HUES48 (cell line): ENCODE results near the gene CASP9.
A peak's percentile ranks its signal among the peaks of the same experiment; 100 is the strongest.

ENCODE experiments used
- H3K27ac ChIP-seq: one replicate; pipeline ENCODE4 v1.7.0; 2013; ENCODE audit warnings: low read depth, low read length, inconsistent platforms
- H3K27me3 ChIP-seq: 2 replicates; pipeline ENCODE4 v1.6.1; 2013; ENCODE audit warnings: mild to moderate bottlenecking, low read length; ENCODE audit not compliant: control insufficient read depth, insufficient read depth
- H3K36me3 ChIP-seq: 2 replicates; pipeline ENCODE4 v1.6.1; 2013; ENCODE audit warnings: low read length; ENCODE audit not compliant: control insufficient read depth, insufficient read depth
- H3K4me1 ChIP-seq: 2 replicates; pipeline ENCODE4 v1.6.1; 2013; ENCODE audit warnings: mild to moderate bottlenecking, low read length; ENCODE audit not compliant: control insufficient read depth, insufficient read depth
- H3K4me3 ChIP-seq: 2 replicates; pipeline ENCODE4 v1.5.1; 2013; ENCODE audit warnings: mild to moderate bottlenecking, low read depth, low read length
- H3K9ac ChIP-seq: 2 replicates; pipeline ENCODE4 v1.6.1; 2013; ENCODE audit warnings: mild to moderate bottlenecking, low read depth, low read length, moderate library complexity
- H3K9me3 ChIP-seq: 2 replicates; pipeline ENCODE4 v1.6.1; 2013; ENCODE audit warnings: low read length; ENCODE audit not compliant: control insufficient read depth, insufficient read depth

Gene CASP9

DNA sequence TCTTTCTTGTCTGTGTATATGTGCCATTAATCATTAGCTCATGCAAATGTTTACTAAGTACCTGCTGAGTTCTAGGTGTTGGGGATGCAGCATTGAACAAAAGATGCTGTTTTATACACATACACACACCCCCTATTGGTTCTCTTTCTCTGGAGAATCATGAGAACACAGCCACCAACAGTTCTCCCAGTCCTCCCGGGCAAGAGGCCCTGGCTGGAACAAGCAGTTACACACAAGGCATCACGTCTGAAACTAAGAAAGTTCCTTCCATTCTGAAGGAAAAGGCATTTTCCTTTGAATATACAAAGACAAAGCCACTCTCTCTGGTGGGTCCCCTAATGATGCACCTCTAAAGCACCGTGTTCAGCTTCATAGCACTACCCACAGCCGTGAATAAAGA lies 10.8 kb downstream of the CASP9 start:
- no peaks in the 10 kb centered on the region for H3K9me3 ChIP-seq
- H3K36me3 ChIP-seq: peaks cover 44% of the 10 kb centered on the region
- no peak overlapping the region for H3K9ac ChIP-seq
- H3K4me3 ChIP-seq: no peak overlapping the region
- peaks cover 11% of the 10 kb centered on the region for H3K4me1 ChIP-seq
- H3K27ac ChIP-seq: no peak overlapping the region
- H3K27me3 ChIP-seq: no peaks in the 10 kb centered on the region

DNA sequence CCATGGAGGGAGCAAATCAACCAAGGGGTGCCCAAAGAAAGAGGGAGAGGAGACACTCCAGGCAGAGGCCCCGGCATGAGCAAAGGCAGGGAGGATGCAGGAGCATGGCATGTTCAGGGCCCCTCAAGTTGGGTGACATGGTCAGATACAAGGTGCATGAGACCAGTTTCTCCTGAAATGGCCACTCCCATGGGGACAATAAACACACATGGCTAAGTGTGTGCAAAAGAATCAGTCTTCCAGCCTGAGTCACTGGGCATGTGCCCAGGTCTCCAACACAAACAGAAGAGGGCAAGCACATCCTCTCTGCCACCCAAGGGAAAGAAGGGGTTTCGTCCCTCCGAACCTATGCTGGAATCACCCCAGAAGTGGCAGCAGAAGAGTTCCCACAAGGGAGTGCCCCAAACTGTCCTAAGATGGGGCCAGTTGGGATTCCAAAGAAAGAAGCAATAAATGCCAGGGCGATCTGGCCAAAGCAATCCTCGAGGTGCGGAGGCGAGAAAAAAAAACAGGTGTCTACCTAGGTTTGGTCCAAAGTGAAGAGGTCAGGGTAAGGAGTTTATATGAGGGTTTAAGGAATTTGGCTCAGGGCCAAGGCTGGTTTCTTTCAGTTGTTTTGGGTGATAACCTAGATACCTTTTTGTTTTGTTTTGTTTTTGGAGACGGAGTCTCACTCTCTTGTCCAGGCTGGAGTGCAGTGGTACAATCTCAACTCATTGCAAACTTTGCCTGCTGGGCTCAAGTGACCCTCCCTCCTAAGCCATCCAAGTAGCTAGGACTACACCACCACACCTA lies 13.2 kb downstream of the CASP9 start:
- Histone ChIP-seq H3K9me3 (no peaks in the 10 kb centered on the region), H3K9ac (no peak overlapping the region), H3K4me3 (no peak overlapping the region), H3K27ac (no peak overlapping the region), H3K36me3 (peaks cover 32% of the 10 kb centered on the region), H3K27me3 (no peaks in the 10 kb centered on the region), H3K4me1 (peaks cover 24% of the 10 kb centered on the region)

DNA sequence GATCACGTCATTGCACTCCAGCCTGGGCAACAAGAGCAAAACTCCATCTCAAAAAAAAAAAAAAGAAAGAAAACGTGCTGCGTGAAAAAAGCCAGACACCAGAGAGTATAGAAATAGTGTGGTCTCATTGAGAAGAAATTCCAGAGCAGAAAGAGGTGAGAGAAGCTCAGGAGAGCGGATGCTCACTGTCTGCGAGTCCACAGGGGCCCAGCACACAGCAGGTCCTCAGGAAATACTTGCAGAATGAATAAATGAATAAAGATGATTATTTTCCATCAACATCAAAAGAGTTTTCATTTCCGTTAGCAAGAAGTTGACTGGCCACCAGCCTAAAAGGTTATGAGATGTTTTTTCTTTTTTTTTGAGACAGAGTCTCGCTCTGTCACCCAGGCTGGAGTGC lies 14.4 kb downstream of the CASP9 start:
- Histone ChIP-seq H3K27me3 (no peaks in the 10 kb centered on the region), H3K27ac (no peak overlapping the region), H3K4me1 (peaks cover 24% of the 10 kb centered on the region), H3K9me3 (no peaks in the 10 kb centered on the region), H3K4me3 (no peak overlapping the region), H3K9ac (no peak overlapping the region), H3K36me3 (peaks cover 38% of the 10 kb centered on the region)

DNA sequence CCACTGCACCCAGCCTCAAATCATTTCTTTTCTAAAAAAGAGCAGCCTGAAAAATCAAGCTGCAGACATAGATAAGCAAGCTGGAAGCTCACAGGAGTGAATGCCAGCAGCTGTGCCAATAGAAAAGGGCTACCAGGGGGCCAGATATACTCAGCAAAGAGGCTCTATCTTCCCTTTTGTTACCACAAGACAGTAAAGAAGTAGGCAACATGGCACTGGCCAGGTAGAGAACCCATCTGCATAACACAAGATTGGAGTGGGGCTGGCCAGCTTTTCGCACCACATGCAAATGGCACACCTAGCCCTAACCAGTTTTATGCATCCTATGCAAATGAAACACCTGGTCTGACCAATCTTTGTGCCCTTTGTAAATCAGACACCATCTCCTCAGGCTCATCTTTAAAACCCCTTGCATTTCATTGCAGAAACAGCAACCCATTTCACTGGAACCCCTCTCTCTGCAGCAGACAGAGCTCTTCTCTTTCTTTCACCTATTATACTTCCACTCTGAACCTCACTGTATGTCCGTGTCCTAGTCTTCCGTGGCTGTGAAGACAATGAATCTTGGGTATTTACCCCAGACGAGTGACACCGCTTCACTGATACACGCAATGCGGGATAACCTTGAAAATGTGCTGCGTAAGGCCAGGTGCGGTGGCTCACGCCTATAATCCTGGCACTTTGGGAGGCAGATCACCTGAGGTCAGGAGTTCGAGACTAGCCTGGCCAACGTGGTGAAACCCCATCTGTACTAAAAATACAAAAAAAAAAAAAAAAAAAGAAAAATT lies 15.1 kb downstream of the CASP9 start:
- peaks cover 39% of the 10 kb centered on the region for H3K36me3 ChIP-seq
- H3K9me3 ChIP-seq: no peaks in the 10 kb centered on the region
- H3K4me1 ChIP-seq: peaks cover 24% of the 10 kb centered on the region
- peak overlapping the region; percentile 47; the same call in 1 of the 2 replicates for H3K9ac ChIP-seq
- H3K4me3 ChIP-seq: no peak overlapping the region
- peak overlapping the region; percentile 67 for H3K27ac ChIP-seq
- H3K27me3 ChIP-seq: no peaks in the 10 kb centered on the region

DNA sequence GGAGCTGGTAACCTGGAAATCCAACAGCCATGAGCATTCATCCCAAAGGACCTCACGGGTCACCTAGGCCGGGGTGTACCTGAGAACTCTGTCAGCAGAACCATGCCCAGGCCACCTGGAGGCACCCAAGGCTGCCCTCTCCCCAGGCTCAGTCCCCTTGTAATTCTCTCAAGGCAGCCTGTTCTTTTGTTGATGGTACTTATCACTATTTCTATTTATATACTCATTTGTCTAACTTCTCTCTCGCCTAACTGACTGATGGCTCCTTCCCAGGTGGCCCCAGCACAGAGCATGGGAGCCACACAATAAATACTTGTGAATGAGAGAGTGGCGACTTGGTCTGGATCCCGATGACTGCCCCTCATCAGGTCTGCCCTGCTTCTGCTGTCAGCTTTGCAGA lies 16.7 kb downstream of the CASP9 start:
- H3K4me1 ChIP-seq: peaks cover 24% of the 10 kb centered on the region
- peaks cover 35% of the 10 kb centered on the region for H3K36me3 ChIP-seq
- H3K27me3 ChIP-seq: no peaks in the 10 kb centered on the region
- H3K9me3 ChIP-seq: no peaks in the 10 kb centered on the region
- no peak overlapping the region for H3K4me3 ChIP-seq
- H3K9ac ChIP-seq: no peak overlapping the region
- H3K27ac ChIP-seq: no peak overlapping the region

DNA sequence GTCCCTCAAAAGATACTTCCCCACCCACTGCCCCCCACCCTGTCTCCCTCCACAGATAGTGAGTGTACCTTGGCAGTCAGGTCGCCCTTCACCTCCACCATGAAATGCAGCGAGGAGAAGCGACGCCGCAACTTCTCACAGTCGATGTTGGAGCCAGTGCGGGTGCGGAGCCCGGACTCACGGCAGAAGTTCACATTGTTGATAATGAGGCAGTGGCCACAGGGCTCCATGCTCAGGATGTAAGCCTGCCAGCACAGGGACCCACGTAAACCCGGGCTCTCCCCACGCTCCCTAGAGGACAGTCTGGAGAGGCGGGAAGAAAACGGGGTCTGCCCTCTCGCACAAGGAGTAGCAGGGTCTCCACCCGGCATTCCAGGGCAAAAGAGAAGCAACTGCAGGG lies 17.2 kb downstream of the CASP9 start:
- no peak overlapping the region for H3K9ac ChIP-seq
- peaks cover 30% of the 10 kb centered on the region for H3K36me3 ChIP-seq
- peaks cover 24% of the 10 kb centered on the region for H3K4me1 ChIP-seq
- H3K4me3 ChIP-seq: no peak overlapping the region
- H3K9me3 ChIP-seq: no peaks in the 10 kb centered on the region
- H3K27ac ChIP-seq: no peak overlapping the region
- H3K27me3 ChIP-seq: no peaks in the 10 kb centered on the region

DNA sequence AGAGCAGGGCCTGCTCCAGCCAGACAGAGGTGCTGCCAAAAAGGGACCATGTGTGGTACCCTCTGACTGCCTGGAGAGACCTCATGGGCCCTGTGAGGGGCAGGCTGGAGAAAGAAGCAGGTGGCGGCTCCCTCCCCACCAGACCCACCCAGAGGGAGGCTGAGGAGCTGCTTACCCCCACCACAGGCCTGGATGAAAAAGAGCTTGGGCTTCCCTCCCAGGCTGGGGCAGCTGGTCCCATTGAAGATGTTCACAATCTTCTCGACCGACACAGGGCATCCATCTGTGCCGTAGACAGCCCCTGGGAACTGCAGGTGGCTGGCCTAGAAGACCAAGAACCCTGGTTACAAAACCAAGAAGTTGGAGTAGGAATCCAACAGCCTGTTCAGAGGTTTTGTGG lies 19.6 kb downstream of the CASP9 start:
- no peak overlapping the region for H3K27ac ChIP-seq
- H3K4me3 ChIP-seq: no peak overlapping the region
- H3K9me3 ChIP-seq: no peaks in the 10 kb centered on the region
- H3K9ac ChIP-seq: no peak overlapping the region
- H3K4me1 ChIP-seq: peaks cover 21% of the 10 kb centered on the region
- H3K27me3 ChIP-seq: no peaks in the 10 kb centered on the region
- peaks cover 39% of the 10 kb centered on the region for H3K36me3 ChIP-seq

DNA sequence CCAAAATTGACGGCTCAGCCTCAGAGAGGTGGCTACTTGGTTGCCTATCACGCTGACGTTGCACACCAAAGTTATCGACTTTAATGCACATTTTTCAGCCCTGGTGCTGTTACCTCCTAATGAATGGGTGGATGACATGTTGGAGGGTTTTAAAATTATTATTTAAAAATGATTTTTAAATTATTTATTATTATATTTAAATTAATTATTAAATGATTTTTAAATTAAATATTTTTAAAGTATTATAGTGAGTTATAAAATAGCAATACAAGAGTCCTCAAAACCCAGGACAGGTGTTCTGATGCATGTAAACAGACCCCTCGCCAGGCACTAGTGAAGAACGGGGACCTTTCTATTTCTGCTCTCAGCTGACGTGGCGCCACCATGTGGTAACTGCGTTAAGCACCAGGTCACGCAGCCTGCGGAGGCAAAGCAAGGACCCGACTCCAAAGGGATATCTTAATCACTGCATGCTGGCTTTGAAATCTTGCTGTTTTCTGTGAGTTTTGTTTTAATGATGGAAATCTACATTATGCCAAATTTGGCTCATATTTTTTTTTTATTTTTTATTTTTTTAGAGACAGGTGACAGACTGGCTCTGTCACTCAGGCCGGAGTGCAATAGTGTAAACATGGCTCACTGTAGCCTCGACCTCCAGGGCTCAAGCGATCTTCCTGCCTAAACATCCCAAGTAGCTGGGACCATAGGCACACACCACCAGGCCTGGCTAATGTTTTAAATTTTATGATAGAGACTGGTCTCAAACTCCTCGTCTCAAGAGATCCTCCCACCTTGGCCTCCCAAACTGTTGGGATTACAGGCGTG lies 22.6 kb downstream of the CASP9 start:
- H3K27me3 ChIP-seq: no peaks in the 10 kb centered on the region
- H3K27ac ChIP-seq: no peak overlapping the region
- H3K4me1 ChIP-seq: no peaks in the 10 kb centered on the region
- H3K9me3 ChIP-seq: no peaks in the 10 kb centered on the region
- H3K9ac ChIP-seq: no peak overlapping the region
- no peak overlapping the region for H3K4me3 ChIP-seq
- peaks cover 34% of the 10 kb centered on the region for H3K36me3 ChIP-seq

DNA sequence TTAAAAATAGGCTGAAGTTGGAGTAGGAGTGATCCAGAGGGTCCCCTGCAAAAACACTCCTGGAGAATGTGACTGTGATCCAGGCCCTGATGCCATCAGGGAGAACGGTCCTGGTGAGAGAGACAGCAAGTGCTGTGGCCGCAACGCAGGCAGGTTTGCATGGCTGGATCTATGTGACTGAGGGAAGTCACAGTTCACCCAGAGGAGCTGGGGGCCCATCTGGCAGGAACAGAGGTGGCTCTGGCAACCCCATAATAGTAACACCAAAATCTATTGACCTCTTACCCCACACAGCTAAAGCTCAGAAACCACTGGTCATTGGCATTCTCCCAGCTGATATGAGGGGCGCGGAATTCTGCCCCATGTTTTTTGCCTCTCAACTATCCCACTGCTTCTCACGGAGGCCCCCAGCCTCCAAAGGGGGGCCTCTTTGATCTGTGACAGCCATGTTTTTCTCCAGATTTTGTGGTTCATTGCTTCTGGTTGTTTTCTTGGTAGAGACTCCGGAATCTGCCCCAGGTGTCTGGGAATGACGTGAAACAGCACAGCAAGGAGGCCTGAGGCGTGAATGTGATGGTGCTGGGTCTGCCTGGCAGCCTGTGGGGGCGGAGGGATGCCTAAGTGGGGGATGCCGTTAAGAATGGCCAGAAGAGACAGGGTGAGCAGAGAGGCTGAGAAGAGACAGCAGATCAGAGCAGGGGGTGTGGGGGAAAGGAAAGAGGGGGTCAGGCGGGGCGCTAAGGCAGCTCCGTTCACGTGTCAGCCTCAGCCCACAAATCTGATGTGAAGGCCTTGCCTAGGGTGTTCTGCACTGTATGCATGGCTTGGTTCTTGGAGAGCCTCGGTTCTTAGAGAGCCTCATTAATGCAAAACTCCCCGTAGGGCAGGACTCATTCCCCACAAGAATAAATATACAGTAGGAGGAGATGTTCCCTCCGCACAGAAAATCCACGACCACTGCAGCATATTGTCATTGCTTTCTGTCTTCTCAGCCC lies 23.5 kb downstream of the CASP9 start:
- Histone ChIP-seq H3K27me3 (no peaks in the 10 kb centered on the region), H3K9ac (no peak overlapping the region), H3K4me3 (no peak overlapping the region), H3K27ac (no peak overlapping the region), H3K36me3 (peaks cover 30% of the 10 kb centered on the region), H3K9me3 (no peaks in the 10 kb centered on the region), H3K4me1 (peaks cover 9% of the 10 kb centered on the region; the same call in 1 of the 2 replicates)

DNA sequence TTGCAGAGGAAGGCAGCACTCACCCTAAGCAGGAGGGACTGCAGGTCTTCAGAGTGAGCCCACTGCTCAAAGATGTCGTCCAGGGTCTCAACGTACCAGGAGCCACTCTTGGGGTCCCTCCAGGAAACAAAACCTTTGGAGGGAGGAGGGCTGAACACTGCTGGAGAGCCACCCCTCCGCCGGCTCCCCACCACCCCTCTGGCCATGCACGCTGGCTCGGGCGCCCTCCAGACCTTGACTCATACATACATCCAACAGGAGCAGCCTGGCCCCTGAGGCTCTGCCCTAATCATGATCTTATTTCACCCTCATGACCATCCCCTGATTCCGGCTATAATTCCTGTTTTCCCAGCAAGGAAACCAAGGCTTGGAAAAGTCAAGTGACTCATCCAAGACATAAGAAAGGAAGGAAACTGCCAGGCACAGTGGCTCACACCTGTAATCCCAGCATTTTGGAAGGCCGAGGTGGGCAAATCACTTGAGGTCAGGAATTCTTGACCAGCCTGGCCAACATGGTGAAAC lies 30.1 kb downstream of the CASP9 start:
- no peaks in the 10 kb centered on the region for H3K27me3 ChIP-seq
- H3K4me3 ChIP-seq: no peak overlapping the region
- no peak overlapping the region for H3K27ac ChIP-seq
- H3K9ac ChIP-seq: no peak overlapping the region
- peaks cover 13% of the 10 kb centered on the region; the same call in 1 of the 2 replicates for H3K4me1 ChIP-seq
- H3K36me3 ChIP-seq: peaks cover 36% of the 10 kb centered on the region
- no peaks in the 10 kb centered on the region for H3K9me3 ChIP-seq
